Caco-2 (cell line): ENCODE results near the gene CRYBB1. TPM values are rescaled to one million over a fixed set of nuclear protein-coding genes. Genes with fewer than 3 reads are reported as not detected.

ENCODE experiments used
- BruUV-seq: library from RNA; stranded (reverse); fragments of 400-500 nt; replicated peaks from 2 replicates; lab custom pipeline; 2021; lab: Mats Ljungman, UMichigan
- CTCF ChIA-PET: fragments of 300-600 bp; sonication (Branson Sonifier 250); formaldehyde crosslinking; loops from one replicate; lab custom pipeline; 2022; ENCODE audit warnings: antibody characterized with exemption; lab: Charles Lee
- POLR2A ChIA-PET: fragments of 300-600 bp; sonication (Branson Sonifier 250); formaldehyde crosslinking; loops from one replicate; lab custom pipeline; 2022; ENCODE audit warnings: antibody characterized with exemption; lab: Charles Lee
- DNase-seq, 2 experiments: peaks; one replicate each; pipeline versions ENCODE4 v3.0.0 to v3.0.0-alpha.2; 2020 to 2022
- H3K27me3 ChIP-seq: replicated peaks from 2 replicates; pipeline ENCODE4 v1.6.0; 2011; ENCODE audit warnings: low read length; ENCODE audit not compliant: control insufficient read depth, insufficient read depth
- H3K36me3 ChIP-seq: 2 replicates; pipeline ENCODE4 v1.5.1; 2011; ENCODE audit warnings: low read length; ENCODE audit not compliant: control insufficient read depth, insufficient read depth
- H3K4me1 ChIP-seq: fragments of 250-450 bp; sonication (Bioruptor Pico); 2 replicates; pipeline ENCODE4 v1.5.1; 2020; ENCODE audit warnings: mild to moderate bottlenecking
- H3K4me3 ChIP-seq: 2 replicates; pipeline ENCODE4 v1.5.1; 2011; ENCODE audit warnings: low read depth, mild to moderate bottlenecking, control low read depth, low read length
- H3K9me3 ChIP-seq: fragments of 250-450 bp; sonication (Bioruptor Pico); 2 replicates; pipeline ENCODE4 v1.5.1; 2020; ENCODE audit warnings: mild to moderate bottlenecking, moderate library complexity
- H3K27ac Mint-ChIP-seq: one replicate; pipeline ENCODE4 v1.8.0; 2022; ENCODE audit warnings: mixed read lengths; ENCODE audit not compliant: unreplicated experiment
- H3K27me3 Mint-ChIP-seq: one replicate; pipeline ENCODE4 v1.8.0; 2022; ENCODE audit warnings: mixed read lengths; ENCODE audit not compliant: insufficient read depth, unreplicated experiment
- H3K36me3 Mint-ChIP-seq: one replicate; pipeline ENCODE4 v1.8.0; 2022; ENCODE audit warnings: mild to moderate bottlenecking, mixed read lengths; ENCODE audit not compliant: insufficient read depth, unreplicated experiment
- H3K4me1 Mint-ChIP-seq: one replicate; pipeline ENCODE4 v1.8.0; 2022; ENCODE audit warnings: low read depth, mixed read lengths; ENCODE audit not compliant: unreplicated experiment
- H3K4me3 Mint-ChIP-seq: one replicate; pipeline ENCODE4 v1.8.0; 2022; ENCODE audit warnings: mild to moderate bottlenecking, moderate library complexity, mixed read lengths; ENCODE audit not compliant: unreplicated experiment
- H3K9me3 Mint-ChIP-seq: one replicate; pipeline ENCODE4 v1.8.0; 2022; ENCODE audit warnings: mixed read lengths; ENCODE audit not compliant: unreplicated experiment
- intact Hi-C: fragments of 100-400 bp; cut with micrococcal nuclease; formaldehyde crosslinking; loops from one replicate; pipeline ENCODE4 v1.10.0; 2022; ENCODE audit not compliant: unreplicated experiment
- total RNA-seq: library from RNA; stranded (reverse); gene quantifications from 2 replicates; pipeline ENCODE4 v1.2.3, GENCODE V29; 2022
- TF ChIP-seq, protein P1 (sequence below), 2 experiments: fragments of 200-600 bp in 1 of 2; IDR thresholded peaks; 1 replicate in 1 of 2; 2 replicates in 1 of 2; pipeline versions ENCODE4 v1.5.1 to v1.8.0; 2011 to 2022; ENCODE audit warnings: antibody characterized with exemption in 1 of 2, control low read depth in 1 of 2, inconsistent platforms in 1 of 2, low read depth in 1 of 2, low read length in 1 of 2, mild to moderate bottlenecking in 1 of 2, moderate library complexity in 1 of 2; ENCODE audit not compliant: insufficient read depth in 1 of 2, severe bottlenecking in 1 of 2, unreplicated experiment in 1 of 2

CRYBB1 gene
- total RNA-seq, 1 experiment from 2014 or later = not detected

DNA sequence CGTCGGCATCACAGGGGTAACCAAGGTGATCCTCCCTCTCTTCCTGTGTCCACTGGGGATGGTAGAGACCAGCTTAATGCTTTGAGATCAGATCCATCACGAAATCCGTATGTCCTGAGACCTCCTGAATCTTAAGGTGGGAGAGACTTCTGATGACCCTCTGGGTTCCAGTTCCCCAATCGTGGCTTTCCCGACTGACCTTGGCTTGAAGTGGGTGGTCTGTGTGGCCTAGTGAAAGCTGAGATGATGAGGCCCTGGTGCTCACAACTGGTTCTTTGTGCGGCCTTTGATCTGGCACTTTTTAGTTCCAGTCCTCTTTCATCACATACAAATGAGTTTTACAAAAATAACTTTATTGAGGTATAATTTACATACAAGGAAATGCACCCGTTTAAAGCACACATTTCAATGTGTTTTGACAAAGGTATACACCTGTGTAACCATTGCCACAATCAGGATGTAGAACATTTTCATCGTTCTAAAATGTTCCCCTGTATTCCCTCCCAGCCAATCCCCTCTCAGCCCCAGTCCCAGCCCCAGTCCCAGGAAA is 45.6 kb upstream of the CRYBB1 start:
- H3K36me3 Mint-ChIP-seq = no peaks in the 10 kb centered on the region
- no peak overlapping the region for H3K4me3 ChIP-seq
- no peaks in the 10 kb centered on the region for H3K27me3 ChIP-seq
- no peak for DNase-seq
- TF ChIP-seq, protein P1, sequence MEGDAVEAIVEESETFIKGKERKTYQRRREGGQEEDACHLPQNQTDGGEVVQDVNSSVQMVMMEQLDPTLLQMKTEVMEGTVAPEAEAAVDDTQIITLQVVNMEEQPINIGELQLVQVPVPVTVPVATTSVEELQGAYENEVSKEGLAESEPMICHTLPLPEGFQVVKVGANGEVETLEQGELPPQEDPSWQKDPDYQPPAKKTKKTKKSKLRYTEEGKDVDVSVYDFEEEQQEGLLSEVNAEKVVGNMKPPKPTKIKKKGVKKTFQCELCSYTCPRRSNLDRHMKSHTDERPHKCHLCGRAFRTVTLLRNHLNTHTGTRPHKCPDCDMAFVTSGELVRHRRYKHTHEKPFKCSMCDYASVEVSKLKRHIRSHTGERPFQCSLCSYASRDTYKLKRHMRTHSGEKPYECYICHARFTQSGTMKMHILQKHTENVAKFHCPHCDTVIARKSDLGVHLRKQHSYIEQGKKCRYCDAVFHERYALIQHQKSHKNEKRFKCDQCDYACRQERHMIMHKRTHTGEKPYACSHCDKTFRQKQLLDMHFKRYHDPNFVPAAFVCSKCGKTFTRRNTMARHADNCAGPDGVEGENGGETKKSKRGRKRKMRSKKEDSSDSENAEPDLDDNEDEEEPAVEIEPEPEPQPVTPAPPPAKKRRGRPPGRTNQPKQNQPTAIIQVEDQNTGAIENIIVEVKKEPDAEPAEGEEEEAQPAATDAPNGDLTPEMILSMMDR (IDR thresholded peaks at IDR 0.05; ENCODE audit: insufficient read depth in 1 of 2, low read depth in 1 of 2, low read length in 1 of 2, severe bottlenecking in 1 of 2, unreplicated experiment in 1 of 2) = no peak
- H3K27me3 Mint-ChIP-seq = peaks cover 14% of the 10 kb centered on the region
- H3K9me3 Mint-ChIP-seq = no peaks in the 10 kb centered on the region
- no peaks in the 10 kb centered on the region for H3K9me3 ChIP-seq
- CTCF ChIA-PET = no interaction called here
- no peaks in the 10 kb centered on the region for H3K36me3 ChIP-seq
- H3K4me3 Mint-ChIP-seq = no peak overlapping the region
- H3K27ac Mint-ChIP-seq = no peak overlapping the region
- no peaks in the 10 kb centered on the region for H3K4me1 ChIP-seq
- intact Hi-C loops = no loop called here
- POLR2A ChIA-PET = no interaction called here
- BruUV-seq = no TSS peak
- no peaks in the 10 kb centered on the region for H3K4me1 Mint-ChIP-seq

DNA sequence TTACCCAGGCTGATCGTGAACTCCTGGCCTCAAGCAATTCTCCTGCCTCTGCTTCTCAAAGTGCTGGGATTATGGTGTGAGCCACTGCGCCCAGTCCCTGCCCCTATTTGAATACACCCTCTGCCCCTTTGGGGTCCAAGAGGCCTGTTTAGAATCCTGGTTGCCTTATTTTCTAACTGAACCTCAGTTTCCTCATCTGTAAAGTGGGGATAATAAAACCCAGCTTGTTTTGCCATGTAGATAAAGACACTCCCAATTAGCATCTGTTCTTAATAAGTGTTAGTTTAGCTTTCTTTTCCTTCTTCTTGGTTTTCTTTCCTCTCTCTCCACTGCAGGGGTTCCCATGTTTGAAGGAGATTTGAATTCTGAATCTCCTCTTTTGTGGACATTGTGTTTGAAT is 44.3 kb upstream of the CRYBB1 start:
- intact Hi-C loops = no loop called here
- Mint-ChIP-seq H3K4me3 (no peak overlapping the region), H3K9me3 (no peaks in the 10 kb centered on the region), H3K27me3 (peaks cover 22% of the 10 kb centered on the region), H3K4me1 (no peaks in the 10 kb centered on the region), H3K36me3 (no peaks in the 10 kb centered on the region), H3K27ac (no peak overlapping the region)
- BruUV-seq = no TSS peak
- DNase-seq = no peak
- H3K36me3 ChIP-seq = no peaks in the 10 kb centered on the region
- H3K4me1 ChIP-seq = no peaks in the 10 kb centered on the region
- TF ChIP-seq, protein P1 (IDR thresholded peaks at IDR 0.05; ENCODE audit: insufficient read depth in 1 of 2, low read depth in 1 of 2, low read length in 1 of 2, severe bottlenecking in 1 of 2, unreplicated experiment in 1 of 2) = no peak
- POLR2A ChIA-PET = no interaction called here
- CTCF ChIA-PET = interaction anchor here (0.6 kb wide), 1 partner anchor 1750 kb away, joined by 3 read pairs; no protein-coding TSS in a partner anchor
- no peaks in the 10 kb centered on the region for H3K9me3 ChIP-seq
- H3K4me3 ChIP-seq = no peak overlapping the region
- H3K27me3 ChIP-seq = no peaks in the 10 kb centered on the region

DNA sequence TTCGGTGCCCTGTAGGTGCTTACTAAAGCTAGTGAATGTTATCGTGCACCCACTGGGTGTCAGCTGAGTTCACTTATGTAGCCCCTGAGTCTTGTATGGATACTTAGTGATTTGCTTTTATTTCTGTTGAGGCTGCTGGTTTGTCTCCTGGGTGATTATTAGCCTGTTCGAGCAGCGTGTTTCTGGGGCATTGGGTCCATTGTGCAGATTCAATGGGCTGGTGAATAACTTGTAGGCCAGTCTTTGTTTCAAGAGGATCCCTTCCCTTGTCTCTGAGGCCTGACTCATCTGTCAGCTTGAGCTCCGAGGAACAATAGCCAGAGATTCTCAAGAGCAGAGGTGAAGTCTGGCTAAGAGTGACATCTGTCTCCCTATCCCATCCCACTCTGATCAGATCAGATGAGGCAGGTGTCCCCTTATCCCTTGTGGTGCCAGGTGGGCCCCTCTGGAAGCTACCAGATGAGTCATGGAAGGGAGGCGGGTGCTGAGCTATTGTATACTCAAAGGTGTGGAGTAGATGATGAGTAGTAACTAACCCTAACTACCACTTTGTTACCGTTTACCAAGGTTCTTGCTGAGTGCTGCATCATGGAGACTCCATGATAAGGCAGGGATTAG is 43.2 kb upstream of the CRYBB1 start:
- Mint-ChIP-seq H3K27ac (no peak overlapping the region), H3K27me3 (peaks cover 25% of the 10 kb centered on the region), H3K9me3 (no peaks in the 10 kb centered on the region), H3K4me3 (no peak overlapping the region), H3K4me1 (no peaks in the 10 kb centered on the region), H3K36me3 (no peaks in the 10 kb centered on the region)
- intact Hi-C loops = no loop called here
- Histone ChIP-seq H3K4me1 (no peaks in the 10 kb centered on the region), H3K9me3 (no peaks in the 10 kb centered on the region), H3K36me3 (no peaks in the 10 kb centered on the region), H3K27me3 (no peaks in the 10 kb centered on the region), H3K4me3 (no peak overlapping the region)
- ChIA-PET POLR2A (no interaction called here), CTCF (interaction anchor here (0.5 kb wide), 1 partner anchor 1443 kb away, joined by 3 read pairs; no protein-coding TSS in a partner anchor)
- no peak for DNase-seq
- BruUV-seq = no TSS peak
- TF ChIP-seq, protein P1 (IDR thresholded peaks at IDR 0.05; ENCODE audit: insufficient read depth in 1 of 2, low read depth in 1 of 2, low read length in 1 of 2, severe bottlenecking in 1 of 2, unreplicated experiment in 1 of 2) = no peak
